ENCODE data around the gene CCDC12. TPM values are rescaled to one million over a fixed set of nuclear protein-coding genes. Genes with fewer than 3 reads are reported as not detected.

The CCDC12 gene
- total RNA-seq, 1 experiment from 2014 or later, result 52.7 TPM

DNA sequence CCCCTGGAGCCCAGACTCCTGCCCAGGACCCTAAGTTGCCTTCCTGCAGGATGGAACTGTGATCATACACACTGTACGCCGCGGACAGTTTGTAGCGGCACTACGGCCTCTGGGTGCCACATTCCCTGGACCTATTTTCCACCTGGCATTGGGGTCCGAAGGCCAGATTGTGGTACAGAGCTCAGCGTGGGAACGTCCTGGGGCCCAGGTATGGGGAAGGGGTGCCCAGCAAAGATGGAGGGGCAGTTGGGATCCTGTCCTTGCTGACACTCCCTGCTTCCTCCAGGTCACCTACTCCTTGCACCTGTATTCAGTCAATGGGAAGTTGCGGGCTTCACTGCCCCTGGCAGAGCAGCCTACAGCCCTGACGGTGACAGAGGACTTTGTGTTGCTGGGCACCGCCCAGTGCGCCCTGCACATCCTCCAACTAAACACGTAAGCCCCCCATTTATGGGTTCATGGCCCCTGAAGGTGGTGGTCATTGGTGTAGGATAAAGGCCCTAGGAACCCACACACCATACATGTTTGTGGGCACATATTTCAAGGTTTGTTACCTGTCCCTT is 31.8 kb upstream of the CCDC12 start:
- TF ChIP-seq, protein P1, sequence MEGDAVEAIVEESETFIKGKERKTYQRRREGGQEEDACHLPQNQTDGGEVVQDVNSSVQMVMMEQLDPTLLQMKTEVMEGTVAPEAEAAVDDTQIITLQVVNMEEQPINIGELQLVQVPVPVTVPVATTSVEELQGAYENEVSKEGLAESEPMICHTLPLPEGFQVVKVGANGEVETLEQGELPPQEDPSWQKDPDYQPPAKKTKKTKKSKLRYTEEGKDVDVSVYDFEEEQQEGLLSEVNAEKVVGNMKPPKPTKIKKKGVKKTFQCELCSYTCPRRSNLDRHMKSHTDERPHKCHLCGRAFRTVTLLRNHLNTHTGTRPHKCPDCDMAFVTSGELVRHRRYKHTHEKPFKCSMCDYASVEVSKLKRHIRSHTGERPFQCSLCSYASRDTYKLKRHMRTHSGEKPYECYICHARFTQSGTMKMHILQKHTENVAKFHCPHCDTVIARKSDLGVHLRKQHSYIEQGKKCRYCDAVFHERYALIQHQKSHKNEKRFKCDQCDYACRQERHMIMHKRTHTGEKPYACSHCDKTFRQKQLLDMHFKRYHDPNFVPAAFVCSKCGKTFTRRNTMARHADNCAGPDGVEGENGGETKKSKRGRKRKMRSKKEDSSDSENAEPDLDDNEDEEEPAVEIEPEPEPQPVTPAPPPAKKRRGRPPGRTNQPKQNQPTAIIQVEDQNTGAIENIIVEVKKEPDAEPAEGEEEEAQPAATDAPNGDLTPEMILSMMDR (IDR thresholded peaks at IDR 0.05; ENCODE audit: insufficient read depth in 1 of 2, low read depth in 1 of 2, low read length in 1 of 2, severe bottlenecking in 1 of 2, unreplicated experiment in 1 of 2), result no peak
- POLR2A ChIA-PET, result no interaction called here
- no peak overlapping the region for H3K27ac Mint-ChIP-seq (ENCODE audit: unreplicated experiment)

DNA sequence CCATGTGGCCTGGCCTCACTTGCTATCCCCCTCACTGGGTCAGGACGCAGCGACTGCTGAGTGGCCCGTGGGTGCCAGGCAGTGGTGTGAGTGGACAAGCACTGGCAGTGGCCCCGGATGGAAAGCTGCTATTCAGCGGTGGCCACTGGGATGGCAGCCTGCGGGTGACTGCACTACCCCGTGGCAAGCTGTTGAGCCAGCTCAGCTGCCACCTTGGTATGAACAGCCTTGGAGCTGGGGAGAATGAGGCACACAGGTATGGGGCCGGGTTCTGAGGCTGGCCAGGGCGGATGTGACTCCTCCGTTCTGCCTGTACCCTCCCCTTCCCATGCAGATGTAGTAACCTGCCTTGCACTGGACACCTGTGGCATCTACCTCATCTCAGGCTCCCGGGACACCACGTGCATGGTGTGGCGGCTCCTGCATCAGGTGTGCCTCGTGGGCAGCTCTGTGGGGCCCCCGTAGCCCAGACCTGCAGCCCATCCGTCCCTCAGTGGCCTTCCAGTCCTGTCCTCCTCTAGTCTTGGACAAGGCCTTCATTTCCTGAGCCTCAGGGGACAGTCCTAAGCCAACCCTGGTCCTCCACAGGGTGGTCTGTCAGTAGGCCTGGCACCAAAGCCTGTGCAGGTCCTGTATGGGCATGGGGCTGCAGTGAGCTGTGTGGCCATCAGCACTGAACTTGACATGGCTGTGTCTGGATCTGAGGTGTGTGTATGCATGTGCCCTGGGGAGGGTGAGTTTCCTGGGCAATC is 31.1 kb upstream of the CCDC12 start:
- H3K4me1 Mint-ChIP-seq (ENCODE audit: low read depth, unreplicated experiment), result no peaks in the 10 kb centered on the region
- H3K36me3 ChIP-seq (ENCODE audit: control insufficient read depth, insufficient read depth, low read length), result peaks cover 1% of the 10 kb centered on the region; the same call in 1 of the 2 replicates
- peaks cover 49% of the 10 kb centered on the region for H3K36me3 Mint-ChIP-seq (ENCODE audit: insufficient read depth, unreplicated experiment)
- intact Hi-C loops (cut with micrococcal nuclease; ENCODE audit: unreplicated experiment), result no loop called here
- no TSS peak for BruUV-seq (replicated peaks)
- ChIA-PET POLR2A (no interaction called here), CTCF (no interaction called here)
- no peaks in the 10 kb centered on the region for H3K9me3 ChIP-seq
- H3K9me3 Mint-ChIP-seq (ENCODE audit: unreplicated experiment), result no peaks in the 10 kb centered on the region
- DNase-seq, result no peak
- no peaks in the 10 kb centered on the region for H3K27me3 Mint-ChIP-seq (ENCODE audit: insufficient read depth, unreplicated experiment)
- H3K4me3 ChIP-seq (ENCODE audit: low read depth, low read length), result no peak overlapping the region
- TF ChIP-seq, protein P1 (IDR thresholded peaks at IDR 0.05; ENCODE audit: insufficient read depth in 1 of 2, low read depth in 1 of 2, low read length in 1 of 2, severe bottlenecking in 1 of 2, unreplicated experiment in 1 of 2), result no peak
- no peak overlapping the region for H3K27ac Mint-ChIP-seq (ENCODE audit: unreplicated experiment)
- no peaks in the 10 kb centered on the region for H3K4me1 ChIP-seq
- H3K27me3 ChIP-seq (replicated peaks; ENCODE audit: control insufficient read depth, insufficient read depth, low read length), result no peaks in the 10 kb centered on the region
- no peak overlapping the region for H3K4me3 Mint-ChIP-seq (ENCODE audit: unreplicated experiment)

More for the DNA sequence above, 31.8 kb upstream of the CCDC12 start:
- H3K4me1 Mint-ChIP-seq (ENCODE audit: low read depth, unreplicated experiment), result no peaks in the 10 kb centered on the region
- H3K27me3 Mint-ChIP-seq (ENCODE audit: insufficient read depth, unreplicated experiment), result no peaks in the 10 kb centered on the region
- intact Hi-C loops (cut with micrococcal nuclease; ENCODE audit: unreplicated experiment), result no loop called here
- H3K27me3 ChIP-seq (replicated peaks; ENCODE audit: control insufficient read depth, insufficient read depth, low read length), result no peaks in the 10 kb centered on the region
- H3K9me3 ChIP-seq, result no peaks in the 10 kb centered on the region
- peaks cover 1% of the 10 kb centered on the region; the same call in 1 of the 2 replicates for H3K36me3 ChIP-seq (ENCODE audit: control insufficient read depth, insufficient read depth, low read length)
- H3K4me1 ChIP-seq, result no peaks in the 10 kb centered on the region
- CTCF ChIA-PET, result no interaction called here
- H3K9me3 Mint-ChIP-seq (ENCODE audit: unreplicated experiment), result no peaks in the 10 kb centered on the region
- peaks cover 43% of the 10 kb centered on the region for H3K36me3 Mint-ChIP-seq (ENCODE audit: insufficient read depth, unreplicated experiment)
- no peak overlapping the region for H3K4me3 ChIP-seq (ENCODE audit: low read depth, low read length)
- DNase-seq, result no peak
- H3K4me3 Mint-ChIP-seq (ENCODE audit: unreplicated experiment), result no peak overlapping the region
- TSS peak; percentile 14 for BruUV-seq (replicated peaks)

DNA sequence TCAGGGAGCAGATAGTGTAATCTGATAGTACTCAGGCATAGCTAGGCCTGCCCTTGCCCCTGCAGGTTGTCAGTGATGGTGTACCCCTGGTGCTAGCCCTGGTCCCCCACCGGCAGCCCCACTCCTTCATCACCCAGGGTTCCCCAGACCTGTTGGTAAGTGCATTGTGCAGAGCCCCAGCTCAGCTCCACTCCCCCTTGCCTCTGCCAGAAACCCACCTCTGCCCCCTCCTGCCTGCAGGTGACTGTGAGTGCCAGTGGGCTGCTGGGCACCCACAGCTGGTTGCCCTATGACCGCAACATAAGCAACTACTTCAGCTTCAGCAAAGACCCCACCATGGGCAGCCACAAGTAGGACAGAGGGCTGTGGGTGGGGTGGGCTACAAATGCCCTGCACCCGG is 30.5 kb upstream of the CCDC12 start:
- BruUV-seq (replicated peaks), result no TSS peak
- H3K36me3 Mint-ChIP-seq (ENCODE audit: insufficient read depth, unreplicated experiment), result peaks cover 49% of the 10 kb centered on the region
- CTCF ChIA-PET, result interaction anchor here (0.6 kb wide), 1 partner anchor 30 kb away, joined by 3 read pairs; no protein-coding TSS in a partner anchor

More for the DNA sequence above, 30.5 kb upstream of the CCDC12 start:
- Histone ChIP-seq H3K4me3 (ENCODE audit: low read depth, low read length) (no peak overlapping the region), H3K36me3 (ENCODE audit: control insufficient read depth, insufficient read depth, low read length) (peaks cover 1% of the 10 kb centered on the region; the same call in 1 of the 2 replicates), H3K9me3 (no peaks in the 10 kb centered on the region), H3K4me1 (no peaks in the 10 kb centered on the region), H3K27me3 (replicated peaks; ENCODE audit: control insufficient read depth, insufficient read depth, low read length) (no peaks in the 10 kb centered on the region)
- Mint-ChIP-seq H3K4me1 (ENCODE audit: low read depth, unreplicated experiment) (no peaks in the 10 kb centered on the region), H3K27ac (ENCODE audit: unreplicated experiment) (no peak overlapping the region), H3K9me3 (ENCODE audit: unreplicated experiment) (no peaks in the 10 kb centered on the region), H3K27me3 (ENCODE audit: insufficient read depth, unreplicated experiment) (no peaks in the 10 kb centered on the region), H3K4me3 (ENCODE audit: unreplicated experiment) (no peak overlapping the region)
- POLR2A ChIA-PET, result no interaction called here
- DNase-seq, result no peak
- TF ChIP-seq, protein P1 (IDR thresholded peaks at IDR 0.05; ENCODE audit: insufficient read depth in 1 of 2, low read depth in 1 of 2, low read length in 1 of 2, severe bottlenecking in 1 of 2, unreplicated experiment in 1 of 2), result no peak
- intact Hi-C loops (cut with micrococcal nuclease; ENCODE audit: unreplicated experiment), result no loop called here
